ENCODE measurements around the gene FNDC1.
"Not testable (repeated sequence)": the region's sequence is repeated elsewhere in the genome, so short reads cannot be mapped to it uniquely, and the experiment has no call there.

The FNDC1 gene

DNA sequence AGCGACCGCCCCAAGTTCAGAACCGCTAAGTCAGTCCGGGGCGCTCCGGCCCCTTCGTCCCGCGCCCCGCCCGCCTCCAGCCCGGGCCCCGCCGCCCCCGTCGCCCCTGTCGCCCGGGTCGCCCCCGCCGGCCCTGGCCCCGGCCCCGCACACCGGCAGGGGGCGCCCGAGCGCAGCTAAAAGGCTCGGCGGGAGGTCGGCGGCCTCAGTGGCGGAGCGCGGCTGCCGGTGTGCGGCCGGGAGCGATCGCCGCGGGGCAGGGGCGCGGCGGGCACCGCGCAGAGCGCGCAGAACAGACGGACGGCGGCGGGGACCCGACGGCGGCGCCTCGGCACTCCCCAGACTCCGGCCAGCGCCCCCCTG, at the start of gene FNDC1:
TSS of gene FNDC1 (plus strand) at position 208 of the 363 bp plus-strand sequence. CDS start 197 bp downstream, outside the sequence.
- no peak for DNase-seq

DNA sequence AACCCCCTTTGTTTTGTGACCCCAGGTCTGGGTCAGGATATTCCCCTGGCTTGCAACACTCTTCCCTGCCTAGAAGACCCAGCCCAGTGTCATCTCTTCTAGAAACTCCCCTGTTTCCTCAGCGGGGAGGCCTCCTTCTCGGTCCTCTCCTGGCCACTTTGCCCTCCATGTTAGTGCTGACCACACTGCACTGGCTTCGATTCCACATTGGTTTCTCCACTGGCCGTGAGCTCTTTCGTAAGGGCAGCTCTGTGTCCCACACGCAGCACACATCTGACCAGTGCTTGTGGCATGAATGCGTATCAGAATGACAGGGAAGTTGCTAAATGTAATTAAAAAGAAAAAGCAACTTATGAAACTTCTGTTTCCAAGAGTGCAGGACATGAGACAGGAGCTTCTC, 49.4 kb upstream of the FNDC1 start:
- DNase-seq = no peak

DNA sequence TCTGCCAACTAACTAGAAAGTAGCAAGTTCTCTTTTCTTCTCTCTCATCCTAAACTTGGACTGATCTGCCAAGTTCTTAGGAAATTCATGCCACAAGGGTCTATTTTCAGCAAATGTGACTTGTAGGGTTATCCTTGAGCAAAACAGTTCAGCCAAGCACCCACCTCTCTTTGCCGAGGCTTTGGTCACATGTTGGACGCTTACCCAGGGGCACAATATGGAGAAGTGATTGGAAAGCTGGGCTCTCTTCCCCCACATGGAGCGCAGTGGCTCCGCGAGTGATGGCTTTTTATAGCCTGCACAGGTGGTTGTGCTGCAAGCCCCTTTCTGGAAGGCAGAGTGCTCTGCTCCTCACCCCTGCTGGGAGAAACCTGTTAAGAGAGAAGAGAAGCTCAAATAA, 47.7 kb upstream of the FNDC1 start:
- no peak for DNase-seq

DNA sequence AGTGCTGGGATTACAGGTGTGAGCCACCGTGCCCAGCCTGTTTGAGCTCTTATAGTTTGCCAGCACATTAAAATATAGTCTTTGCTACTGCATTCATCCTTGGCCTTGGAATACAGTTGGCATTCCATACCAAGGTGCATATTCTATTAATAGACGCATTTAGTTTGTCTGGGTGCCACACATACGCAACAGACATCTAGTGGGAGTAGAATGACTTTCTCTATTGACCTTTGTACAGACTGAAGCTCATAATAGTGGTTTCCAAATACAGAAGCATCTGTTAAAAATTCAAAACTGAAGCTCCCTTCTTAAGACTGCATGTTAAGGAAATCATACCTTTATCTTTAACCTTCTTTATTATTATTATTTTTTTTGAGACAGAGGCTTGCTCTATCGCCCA, 46.7 kb upstream of the FNDC1 start:
- no peak for DNase-seq

DNA sequence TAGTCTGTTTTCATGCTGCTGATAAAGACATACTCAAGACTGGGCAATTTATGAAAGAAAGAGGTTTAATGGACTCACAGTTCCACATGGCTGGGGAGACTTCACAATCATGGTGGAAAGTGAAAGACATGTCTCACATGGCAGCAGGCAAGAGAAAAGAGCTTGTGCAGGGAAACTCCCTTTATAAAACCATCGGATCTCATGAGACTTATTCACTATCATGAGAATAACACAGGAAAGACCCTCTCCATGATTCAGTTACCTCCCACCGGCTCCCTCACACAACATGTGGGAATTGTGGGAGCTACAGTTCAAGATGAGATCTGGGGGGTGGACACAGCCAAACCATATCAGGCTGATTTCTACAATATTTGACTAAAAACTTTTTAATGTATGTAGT, 45.4 kb upstream of the FNDC1 start:
- not testable (repeated sequence) for DNase-seq

DNA sequence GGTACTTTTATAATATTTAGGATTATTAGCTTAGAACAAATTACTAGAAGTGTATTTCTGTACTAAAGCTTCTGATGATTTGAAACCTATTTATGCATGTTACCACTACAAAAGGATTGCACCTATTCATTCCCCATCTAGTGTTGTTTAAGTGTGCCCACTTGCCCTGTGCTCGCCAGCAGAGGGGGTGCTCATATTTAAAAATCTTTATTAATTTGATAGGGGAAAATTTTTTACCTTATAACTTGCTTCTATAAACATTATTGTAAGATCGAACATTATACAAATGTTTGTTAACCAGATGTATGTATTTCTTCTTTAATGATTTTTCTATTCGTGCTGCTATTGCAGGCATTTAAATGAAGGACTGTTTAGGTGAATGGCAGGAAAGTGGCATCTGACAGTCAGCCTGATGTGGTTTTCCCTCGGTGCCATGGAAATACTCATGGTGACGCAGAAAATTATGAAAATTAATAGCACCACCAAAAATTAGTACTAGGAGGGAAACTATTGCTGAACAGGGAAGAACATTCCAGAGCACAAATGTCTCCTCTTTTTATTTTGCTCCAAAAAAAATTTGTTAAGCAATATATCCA, 44.1 kb upstream of the FNDC1 start:
- DNase-seq = no peak

DNA sequence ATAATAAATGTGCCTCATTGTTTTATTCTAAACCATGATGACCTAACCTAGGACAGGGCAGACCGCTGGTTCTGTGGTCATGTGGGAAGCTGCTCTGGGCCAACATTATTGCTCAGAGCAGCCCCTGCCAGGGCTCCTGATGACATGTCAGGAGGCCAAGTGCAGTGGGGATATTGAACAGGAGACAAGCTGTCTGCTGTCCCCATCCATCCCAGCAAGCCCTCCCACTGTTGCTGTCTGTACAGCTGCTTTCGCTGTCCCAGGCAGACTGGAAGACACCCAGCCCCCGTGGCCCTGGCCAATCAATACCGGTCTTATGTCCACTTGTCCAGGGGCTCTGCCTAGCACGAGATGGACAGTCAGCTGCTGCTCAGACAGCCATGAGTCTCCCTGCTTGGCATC, 43.2 kb upstream of the FNDC1 start:
- DNase-seq = no peak

DNA sequence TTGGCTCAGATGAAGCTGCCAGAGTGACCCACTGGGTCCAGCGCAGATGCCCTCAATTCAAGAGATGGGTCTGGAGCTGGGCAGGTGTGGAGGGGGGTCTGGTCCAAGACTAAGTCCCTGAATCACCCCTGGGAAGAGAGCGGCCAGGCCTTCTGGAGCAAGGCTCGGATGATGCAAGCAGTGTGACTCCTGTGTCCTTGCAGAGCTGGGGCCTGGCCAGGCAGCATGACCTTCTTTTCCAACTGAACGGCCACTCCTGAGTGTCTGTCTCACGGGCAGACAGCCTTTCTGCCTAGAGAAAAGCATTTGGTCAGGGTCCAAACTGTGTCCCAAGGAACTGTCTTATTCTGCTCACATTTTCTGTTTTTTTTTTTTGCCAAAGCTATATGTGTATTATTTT, 42.6 kb upstream of the FNDC1 start:
- no peak for DNase-seq

DNA sequence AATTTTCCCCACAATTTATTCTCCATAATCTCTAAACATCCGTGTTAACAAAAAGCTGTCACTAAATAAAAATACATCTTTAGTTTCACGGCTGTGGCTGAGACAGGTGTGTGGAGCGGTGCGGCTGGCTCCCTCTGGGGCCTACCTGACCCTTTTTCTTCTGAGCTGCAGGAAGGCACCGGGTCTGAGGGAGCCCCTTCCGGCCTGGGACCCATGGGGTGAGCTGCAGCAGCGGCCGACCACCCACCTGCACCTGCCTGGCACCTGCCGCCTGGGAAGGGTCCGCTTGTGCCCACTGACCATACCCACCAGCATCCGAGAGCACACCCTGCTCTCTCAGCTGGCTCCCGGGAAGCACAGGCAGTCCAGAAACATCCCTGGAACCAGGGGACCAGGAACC, 41.5 kb upstream of the FNDC1 start:
- DNase-seq = no peak

DNA sequence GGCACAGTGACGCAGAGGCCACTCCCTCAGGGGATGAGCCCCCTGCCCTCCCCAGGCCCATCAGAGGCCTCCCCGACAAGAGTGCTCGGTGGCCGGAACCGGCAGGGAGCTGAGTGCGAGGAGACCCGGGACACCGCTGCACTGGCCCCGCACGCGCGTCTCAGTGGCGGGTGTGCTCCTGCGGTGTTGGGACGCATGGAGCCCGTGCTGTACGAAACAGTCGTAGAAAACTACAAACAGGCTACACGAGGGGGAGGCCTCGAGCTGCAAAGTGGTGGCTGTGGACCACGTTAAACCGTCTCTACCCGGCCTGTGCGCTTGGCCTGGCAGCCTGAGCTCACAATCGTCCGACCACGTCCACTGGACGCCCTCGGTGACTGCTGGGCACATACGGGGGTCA, 40.2 kb upstream of the FNDC1 start:
- no peak for DNase-seq

DNA sequence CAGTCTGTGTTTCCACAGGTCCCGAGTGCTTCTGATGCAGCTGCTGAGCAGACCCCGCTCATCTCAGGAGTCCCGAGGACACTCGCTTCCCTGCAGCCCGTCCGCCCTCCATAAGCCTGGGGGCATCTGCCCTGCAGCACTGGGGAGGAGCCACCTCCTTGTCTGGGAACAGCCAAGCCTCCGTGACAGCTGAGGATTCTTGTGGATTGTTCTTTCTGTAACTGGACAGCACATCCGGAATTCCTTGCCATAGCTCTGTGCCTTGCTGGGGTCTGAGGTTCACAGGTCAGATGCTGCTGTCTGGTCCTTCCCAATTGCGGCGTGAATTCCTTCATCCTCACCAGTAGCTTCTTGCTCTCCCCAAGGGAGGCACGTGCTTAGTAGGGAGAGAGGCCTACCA, 38.4 kb upstream of the FNDC1 start:
- no peak for DNase-seq

DNA sequence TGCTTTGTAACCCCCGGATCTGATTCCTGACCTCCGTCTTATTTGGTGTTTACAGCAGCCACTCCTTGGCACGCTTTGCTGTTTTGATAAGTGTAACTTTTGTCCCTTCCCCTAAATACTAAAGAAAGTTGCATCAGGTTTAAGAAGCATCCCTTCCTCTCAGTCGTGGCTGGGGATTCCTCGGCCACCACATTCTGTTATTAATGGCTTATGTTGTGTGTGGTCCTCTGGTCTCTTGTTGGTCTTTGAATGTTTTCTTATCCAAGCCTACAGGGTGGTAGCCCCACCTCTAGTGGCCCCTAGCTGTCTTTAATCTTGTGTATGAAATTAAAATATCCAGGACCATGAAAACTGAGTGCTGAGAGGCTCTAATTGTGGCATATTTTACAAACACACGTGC, 37.5 kb upstream of the FNDC1 start:
- DNase-seq = no peak

DNA sequence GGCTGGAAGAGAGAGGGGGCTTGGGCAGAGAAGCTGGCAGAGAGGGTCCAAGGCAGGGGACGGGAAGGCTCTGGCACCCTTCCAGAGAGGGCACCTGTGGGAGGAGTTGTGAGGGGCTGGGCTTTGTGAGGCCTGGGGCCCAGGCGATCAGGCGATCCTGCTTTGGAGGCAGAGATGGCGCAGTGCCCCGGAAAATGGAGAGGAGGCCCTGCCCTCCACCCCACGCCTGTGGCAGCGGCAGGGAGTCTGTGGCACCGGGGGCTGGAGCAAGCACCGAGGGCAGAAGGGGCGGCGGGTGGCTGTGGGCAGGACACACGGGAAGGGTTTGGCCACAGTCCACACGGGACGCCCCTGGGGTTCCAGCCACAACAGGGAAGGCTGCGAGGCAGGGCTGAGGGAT, 36.5 kb upstream of the FNDC1 start:
- no peak for DNase-seq

DNA sequence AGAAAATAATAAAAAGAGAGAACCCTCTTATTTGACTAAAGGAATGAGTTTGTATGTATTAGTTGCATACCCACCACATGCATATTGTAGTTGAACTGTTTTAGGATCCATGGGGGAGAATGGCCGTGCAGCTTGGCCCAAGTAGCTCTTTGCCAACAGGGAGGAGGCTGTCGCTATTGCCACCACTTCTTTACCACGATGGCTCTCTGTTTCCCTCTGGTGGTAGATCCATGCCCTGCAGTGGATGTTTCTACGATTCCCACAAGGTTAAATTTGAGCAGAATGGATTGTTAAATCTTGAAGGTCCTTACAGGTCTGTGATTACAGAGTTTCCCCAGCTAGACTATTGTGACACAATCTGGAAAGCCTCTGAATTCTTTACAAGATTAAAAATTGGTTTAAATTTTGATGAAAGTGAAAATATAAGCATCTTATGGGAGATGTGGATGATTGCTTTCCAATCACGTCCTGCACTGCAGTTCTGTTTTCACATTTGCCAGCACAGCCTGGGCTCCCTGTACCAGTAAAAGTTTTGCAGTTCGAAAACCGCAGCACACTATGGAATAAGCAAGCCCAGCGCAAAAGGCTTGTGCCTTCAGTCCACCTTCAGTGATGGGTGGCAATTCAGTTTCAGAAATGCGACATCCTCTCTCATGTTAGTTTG, 34.4 kb upstream of the FNDC1 start:
- DNase-seq = peak; percentile 34

DNA sequence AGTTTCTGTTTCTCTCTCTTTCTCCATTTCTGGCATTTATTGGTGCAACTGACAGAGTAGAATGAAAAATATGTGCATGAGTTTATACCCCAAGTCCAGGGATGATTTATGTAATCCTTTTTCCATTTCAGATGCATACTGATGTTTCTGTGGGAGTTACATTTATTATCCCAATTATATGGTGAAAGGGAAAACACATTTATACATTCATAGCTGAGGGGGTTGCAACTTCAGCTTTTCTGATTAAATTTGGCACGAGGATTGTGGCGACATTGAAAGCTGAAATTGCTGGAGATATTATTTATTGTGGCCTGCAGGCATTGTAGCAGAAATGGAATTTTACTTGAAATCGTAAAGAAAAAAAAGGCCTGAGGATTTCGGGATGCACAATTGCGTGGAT, 31.5 kb upstream of the FNDC1 start:
- no peak for DNase-seq

DNA sequence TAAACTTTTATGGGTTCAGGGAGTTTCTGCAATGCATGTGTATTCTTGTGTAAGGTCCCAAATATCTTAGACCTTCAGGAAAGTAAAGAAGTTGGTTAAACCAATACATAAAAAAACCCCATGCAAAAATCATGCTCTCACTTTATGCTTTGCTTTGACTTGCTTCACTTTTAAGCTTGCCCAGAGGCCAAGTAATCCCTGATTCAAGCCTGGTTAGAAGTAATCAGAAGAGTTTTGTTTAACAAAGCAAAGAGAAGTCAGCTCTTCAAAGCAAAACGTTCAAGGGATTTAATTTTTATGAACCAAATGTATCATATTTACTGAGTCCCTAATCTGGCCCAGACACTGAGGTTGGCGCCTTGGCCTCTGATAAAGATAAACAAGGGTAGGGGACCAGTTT, 26.7 kb upstream of the FNDC1 start:
- DNase-seq = no peak

DNA sequence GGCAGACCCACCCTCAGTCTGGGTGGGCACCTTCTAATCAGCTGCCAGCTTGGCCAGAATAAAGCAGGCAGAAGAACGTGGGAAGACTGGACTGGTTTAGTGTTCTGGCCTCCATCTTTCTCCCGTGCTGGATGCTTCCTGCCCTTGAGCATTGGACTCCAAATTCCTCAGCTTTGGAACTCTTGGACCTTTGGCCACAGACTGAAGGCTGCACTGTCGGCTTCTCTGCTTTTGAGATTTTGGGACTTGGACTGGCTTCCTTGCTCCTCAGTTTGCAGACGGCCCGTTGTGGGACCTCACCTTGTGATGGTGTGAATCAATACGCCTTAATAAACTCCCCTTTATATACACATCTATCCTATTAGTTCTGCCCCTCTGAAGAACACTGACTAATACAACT, 20.6 kb upstream of the FNDC1 start:
- no peak for DNase-seq

DNA sequence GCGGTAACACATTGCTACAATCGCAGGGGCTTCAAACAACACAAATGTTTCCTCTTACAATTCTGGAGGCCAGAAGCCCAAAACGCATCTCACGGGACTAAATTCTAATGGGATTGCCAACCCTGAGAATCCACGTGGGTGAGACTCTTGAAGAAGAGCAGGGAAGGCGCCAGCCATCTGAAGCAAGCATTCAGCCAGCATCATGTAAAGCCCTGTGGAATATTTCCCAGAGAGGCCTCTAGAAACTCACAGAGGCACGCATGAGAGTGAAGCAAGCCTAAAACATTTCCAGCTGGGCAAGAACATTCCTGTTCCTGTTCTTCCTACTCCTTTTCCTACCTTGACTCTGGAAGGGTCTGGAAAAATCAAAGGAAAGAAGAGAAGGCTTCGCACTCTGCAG, 19.6 kb upstream of the FNDC1 start:
- DNase-seq = no peak

DNA sequence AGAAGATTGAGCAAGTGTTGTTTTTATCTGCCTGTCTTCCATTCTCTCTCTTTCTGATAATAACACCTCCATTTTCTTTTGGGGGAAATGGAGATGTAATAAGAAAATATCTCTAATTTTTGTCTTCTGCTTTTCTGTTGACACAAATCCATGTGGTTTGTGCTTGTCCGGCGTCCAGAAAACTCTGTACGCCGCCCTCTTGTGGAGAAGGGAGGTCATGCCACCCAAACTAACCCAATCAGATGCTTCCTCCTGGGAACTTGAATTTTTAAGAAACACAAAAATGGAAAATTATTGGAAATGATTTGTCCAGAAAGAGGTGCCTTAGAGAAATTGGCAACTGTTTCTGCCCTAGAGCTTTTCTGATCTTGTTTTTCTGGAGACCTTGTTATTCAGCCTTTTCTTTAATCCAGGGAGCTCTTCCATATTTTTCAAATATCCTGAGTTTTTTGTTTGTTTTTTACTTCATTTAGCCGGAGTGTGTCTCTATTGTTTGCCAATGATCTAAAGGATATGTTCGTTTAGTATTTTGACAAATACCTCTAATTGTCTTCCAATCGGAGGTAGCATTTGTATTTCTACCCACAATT, 17.8 kb upstream of the FNDC1 start:
- DNase-seq = no peak

DNA sequence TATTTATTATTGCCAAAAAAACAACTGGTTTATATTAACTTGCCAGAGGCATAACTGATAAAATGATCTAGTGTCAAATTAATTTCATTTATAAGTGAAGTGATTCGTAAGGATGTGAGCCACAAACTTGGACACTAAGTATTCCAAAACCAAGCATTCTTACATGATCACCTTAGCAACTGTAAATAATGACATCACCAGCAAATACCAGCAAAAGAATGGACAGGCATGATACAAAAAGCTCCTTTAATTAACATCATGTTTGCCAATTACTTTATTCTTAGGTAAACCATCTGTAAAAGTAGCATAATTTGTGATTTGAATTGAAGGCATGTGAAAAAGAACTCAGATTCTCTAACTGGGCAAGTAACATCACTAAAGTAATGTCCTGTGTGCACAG, 17.2 kb upstream of the FNDC1 start:
- DNase-seq = no peak

DNA sequence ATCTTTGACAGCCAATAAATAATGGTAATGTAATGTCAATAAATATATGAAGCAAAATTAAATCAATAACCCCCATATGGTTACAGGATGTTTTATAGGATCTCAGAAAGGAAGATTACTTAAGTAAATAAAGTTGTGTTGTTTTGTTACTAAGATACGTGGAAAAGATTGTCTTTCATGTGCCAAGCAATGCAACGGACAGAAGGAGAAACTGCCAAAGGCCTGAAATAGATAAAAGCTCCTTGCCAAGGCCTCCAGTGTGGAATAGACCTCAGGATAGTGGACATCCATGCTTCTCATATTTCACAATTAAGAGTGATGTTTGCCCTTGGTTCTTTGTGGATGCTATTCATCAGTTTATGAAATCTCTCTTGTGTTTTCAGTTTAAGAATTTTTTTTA, 16.4 kb upstream of the FNDC1 start:
- no peak for DNase-seq

DNA sequence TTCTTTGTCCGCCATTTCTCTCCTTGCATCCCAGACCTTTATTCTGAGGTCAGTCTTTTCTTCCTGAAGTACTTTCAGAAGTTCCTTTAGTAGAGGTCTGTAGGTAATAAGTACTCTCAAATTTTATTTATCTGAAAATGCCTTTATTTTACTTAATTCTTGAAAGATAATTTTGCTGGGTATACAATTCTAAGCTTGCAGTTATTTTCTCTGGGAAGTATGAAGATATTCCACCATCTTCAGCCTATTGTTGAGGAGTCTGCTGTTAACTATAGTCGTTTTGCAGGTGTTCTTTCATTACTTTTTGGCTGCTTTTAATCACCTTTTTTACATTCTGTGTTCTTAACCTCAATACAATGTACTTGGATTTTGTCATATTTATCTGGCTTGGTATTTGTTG, 13.5 kb upstream of the FNDC1 start:
- DNase-seq = no peak

DNA sequence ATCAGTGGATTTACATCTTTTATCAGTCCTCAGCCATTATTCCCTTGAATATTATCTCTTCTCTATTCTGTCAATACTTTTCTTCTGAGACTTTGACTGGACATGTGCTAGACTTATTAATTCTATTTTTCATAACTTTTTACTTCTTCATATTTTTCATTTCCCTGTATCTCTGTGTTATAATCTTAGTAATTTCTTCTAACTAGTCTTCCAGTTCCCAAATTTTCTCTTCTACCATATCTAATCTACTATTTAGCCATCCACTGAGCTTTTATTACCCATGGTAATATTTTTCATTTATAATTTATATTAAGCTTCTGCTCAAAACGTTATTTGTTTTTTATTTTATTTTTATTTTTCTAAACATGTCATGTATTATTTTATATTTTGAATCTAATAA, 13.1 kb upstream of the FNDC1 start:
- no peak for DNase-seq

DNA sequence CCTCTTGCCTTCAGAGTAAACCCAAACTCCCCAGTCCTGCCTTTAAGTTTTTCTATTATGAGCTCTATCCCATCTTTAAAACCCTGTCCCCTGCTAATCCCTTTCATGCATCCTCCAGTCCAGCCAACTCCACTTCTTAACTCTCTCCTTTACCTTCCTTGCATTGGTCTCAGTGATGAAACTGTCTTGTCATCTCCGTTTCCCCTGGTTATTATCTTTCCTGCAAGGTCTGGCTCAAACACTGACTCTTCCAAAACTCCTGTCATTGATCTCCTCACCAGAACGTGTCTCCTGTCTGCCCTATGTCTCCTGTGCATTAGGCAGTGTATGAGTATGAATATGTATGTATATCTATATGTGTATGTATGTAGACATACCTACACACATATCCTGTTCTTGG, 11.8 kb upstream of the FNDC1 start:
- no peak for DNase-seq

DNA sequence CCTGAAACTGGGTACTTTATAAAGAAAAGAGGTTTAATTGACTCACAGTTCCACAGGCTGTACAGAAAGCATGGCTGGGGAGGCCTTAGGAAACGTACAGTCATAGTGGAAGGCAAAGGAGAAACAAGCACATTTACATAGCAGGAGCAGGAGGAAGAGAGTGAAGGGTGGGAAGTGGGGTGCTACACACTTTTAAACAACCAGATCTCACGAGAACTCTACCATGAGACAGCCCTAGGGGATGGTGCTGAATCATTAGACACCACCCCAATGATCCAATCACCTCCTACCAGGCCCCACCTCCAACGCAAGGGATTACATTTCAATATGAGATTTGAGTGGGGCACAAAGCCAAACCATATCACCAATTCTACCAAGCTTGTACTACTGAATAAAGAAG, 7.4 kb upstream of the FNDC1 start:
- no peak for DNase-seq
